Dendritic cell treated with granulocyte-macrophage colony-stimulating factor and Interleukin-4, amounts not matched to agents 40 ng/mL and 50 ng/mL, for 4 days (primary cell): ENCODE data around the gene CDKN2AIPNL.
A peak's percentile ranks its signal among the peaks of the same experiment; 100 is the strongest.
"Not testable (repeated sequence)": the region's sequence is repeated elsewhere in the genome, so short reads cannot be mapped to it uniquely, and the experiment has no call there.

ENCODE experiments used
- H3K27ac Mint-ChIP-seq: one replicate; pipeline ENCODE4 v1.8.0; 2022; ENCODE audit warnings: mild to moderate bottlenecking, mixed read lengths
- H3K27me3 Mint-ChIP-seq: one replicate; pipeline ENCODE4 v1.8.0; 2022; ENCODE audit warnings: mild to moderate bottlenecking, mixed read lengths
- H3K36me3 Mint-ChIP-seq: one replicate; pipeline ENCODE4 v1.8.0; 2022; ENCODE audit warnings: low read depth, mixed read lengths
- H3K4me1 Mint-ChIP-seq: one replicate; pipeline ENCODE4 v1.8.0; 2022; ENCODE audit warnings: low read depth, mixed read lengths
- H3K4me3 Mint-ChIP-seq: one replicate; pipeline ENCODE4 v1.8.0; 2022; ENCODE audit warnings: mild to moderate bottlenecking, moderate library complexity, mixed read lengths
- H3K9me3 Mint-ChIP-seq: one replicate; pipeline ENCODE4 v1.8.0; 2022; ENCODE audit warnings: mixed read lengths
- intact Hi-C: fragments of 100-400 bp; cut with micrococcal nuclease; formaldehyde crosslinking; loops from one replicate; pipeline ENCODE4 v1.15.0; 2022

Gene CDKN2AIPNL

DNA sequence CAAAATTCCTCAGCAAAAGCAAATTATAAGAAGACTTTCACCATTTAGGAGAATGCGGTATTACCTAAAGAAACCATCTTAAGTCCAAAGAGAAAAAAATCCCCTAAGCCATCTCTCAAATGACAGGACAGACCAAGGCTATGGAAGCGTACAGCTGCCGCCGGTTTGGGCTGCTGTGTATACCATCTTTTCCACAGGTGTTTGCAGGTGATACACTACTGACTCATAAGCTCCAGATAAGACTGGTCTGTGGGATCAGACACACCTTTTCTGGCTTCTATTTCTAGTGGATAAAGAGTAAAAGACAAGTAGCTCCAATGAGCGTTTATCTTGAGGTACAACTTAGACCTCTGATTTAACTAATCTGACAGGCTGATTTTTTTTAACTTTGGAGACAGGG, 7.7 kb downstream of the CDKN2AIPNL start:
- Mint-ChIP-seq H3K36me3 (peaks cover 52% of the 10 kb centered on the region), H3K27me3 (no peaks in the 10 kb centered on the region), H3K27ac (no peak overlapping the region), H3K4me3 (no peak overlapping the region), H3K4me1 (no peaks in the 10 kb centered on the region), H3K9me3 (no peaks in the 10 kb centered on the region)
- intact Hi-C loops: no loop called here

DNA sequence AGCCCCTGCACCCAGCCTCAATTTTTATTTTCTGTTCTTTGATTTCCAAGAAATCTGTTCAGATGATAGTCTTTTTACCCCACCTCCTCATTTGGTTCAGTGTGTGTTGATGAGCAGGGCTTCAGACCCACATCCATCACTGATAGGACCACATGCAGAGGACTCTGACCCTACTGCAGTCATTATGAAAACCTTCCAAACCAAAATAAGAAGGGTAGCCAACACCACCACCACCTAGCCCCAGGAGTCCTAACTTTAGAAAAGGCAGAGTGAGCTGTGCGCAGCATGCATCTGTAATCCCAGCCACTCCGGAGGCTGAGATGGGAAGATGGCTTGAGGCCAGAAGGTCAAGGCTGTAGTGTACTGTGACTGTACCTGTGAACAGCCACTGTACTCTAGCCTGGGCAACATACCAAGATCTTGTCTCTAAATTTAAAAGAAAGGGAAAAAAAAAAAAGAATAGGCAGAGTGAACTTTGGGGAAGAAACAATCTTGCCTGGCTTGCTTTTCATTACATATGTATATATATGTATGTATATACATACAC, 13.0 kb downstream of the CDKN2AIPNL start:
- H3K27me3 Mint-ChIP-seq: no peaks in the 10 kb centered on the region
- H3K4me1 Mint-ChIP-seq: no peaks in the 10 kb centered on the region
- H3K9me3 Mint-ChIP-seq: no peaks in the 10 kb centered on the region
- no peak overlapping the region for H3K4me3 Mint-ChIP-seq
- peaks cover 60% of the 10 kb centered on the region for H3K36me3 Mint-ChIP-seq
- intact Hi-C loops: loop anchor here (10.0 kb wide), 1 partner anchor 186 kb away; no protein-coding TSS in a partner anchor
- H3K27ac Mint-ChIP-seq: no peak overlapping the region

DNA sequence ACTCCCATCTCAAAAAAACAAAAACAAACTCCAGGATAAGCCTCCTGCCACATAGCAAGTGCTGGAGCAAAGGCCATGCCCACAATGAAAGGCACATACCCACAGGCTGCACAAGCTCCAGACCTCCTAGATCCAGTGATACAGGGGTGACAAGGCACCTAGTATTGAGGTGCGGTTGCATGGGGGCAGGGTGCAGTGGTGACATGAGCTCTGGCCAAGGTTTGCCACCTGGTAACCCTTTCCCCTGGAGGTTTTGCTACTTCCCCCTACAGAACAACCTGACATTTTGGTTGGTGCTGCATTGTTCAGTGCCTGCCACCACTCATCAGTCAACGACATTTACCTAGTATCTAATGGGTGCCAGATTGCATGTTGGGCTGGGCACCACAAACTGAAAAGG, 14.5 kb downstream of the CDKN2AIPNL start:
- intact Hi-C loops: loop anchor here (10.0 kb wide), 1 partner anchor 188 kb away; no protein-coding TSS in a partner anchor
- Mint-ChIP-seq H3K36me3 (peaks cover 72% of the 10 kb centered on the region), H3K4me3 (no peak overlapping the region), H3K4me1 (no peaks in the 10 kb centered on the region), H3K9me3 (no peaks in the 10 kb centered on the region), H3K27ac (no peak overlapping the region), H3K27me3 (no peaks in the 10 kb centered on the region)

DNA sequence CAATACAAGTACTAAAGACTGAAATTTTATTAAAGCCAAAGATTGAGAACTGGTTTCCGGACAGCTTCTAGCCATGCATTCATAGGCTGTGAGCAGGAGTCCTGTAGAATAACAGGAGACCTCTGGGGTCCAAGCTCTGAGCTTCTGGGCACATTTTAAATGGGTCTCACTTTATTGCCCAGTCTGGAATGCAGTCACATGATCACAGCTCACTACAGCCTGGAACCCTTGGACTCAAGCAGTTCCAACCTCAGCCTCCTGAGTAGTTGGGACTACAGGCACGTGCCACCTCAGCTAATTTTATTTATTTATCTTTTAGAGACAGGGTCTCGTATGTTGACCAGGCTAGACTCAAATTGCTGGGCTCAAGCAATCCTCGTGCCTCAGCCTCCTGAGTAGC, 15.4 kb downstream of the CDKN2AIPNL start:
- peaks cover 73% of the 10 kb centered on the region for H3K36me3 Mint-ChIP-seq
- H3K4me1 Mint-ChIP-seq: no peaks in the 10 kb centered on the region
- no peaks in the 10 kb centered on the region for H3K9me3 Mint-ChIP-seq
- intact Hi-C loops: loop anchor here (10.0 kb wide), 1 partner anchor 189 kb away; no protein-coding TSS in a partner anchor
- H3K27me3 Mint-ChIP-seq: no peaks in the 10 kb centered on the region
- H3K4me3 Mint-ChIP-seq: no peak overlapping the region
- H3K27ac Mint-ChIP-seq: no peak overlapping the region

DNA sequence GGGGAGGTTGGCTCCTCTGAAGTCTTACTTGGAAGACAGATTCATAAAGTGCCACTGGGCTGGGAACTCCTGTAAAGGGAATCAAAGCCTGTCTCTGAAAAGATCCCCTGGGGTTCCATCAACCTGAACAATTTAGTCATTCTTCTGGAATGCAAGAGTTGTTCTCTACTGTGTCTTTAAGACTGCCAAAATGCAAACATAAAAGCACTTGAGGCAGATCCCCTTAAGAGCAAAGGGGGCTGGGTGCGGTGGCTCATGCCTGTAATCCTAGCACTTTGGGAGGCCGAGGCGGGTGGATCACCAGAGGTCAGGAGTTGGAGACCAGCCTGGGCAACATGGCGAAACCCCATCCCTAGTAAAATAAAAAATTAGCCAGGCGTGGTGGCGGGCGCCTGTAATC, 16.7 kb downstream of the CDKN2AIPNL start:
- intact Hi-C loops: loop anchor here (10.0 kb wide), 1 partner anchor 190 kb away; no protein-coding TSS in a partner anchor
- no peaks in the 10 kb centered on the region for H3K27me3 Mint-ChIP-seq
- no peak overlapping the region for H3K4me3 Mint-ChIP-seq
- peaks cover 86% of the 10 kb centered on the region for H3K36me3 Mint-ChIP-seq
- H3K4me1 Mint-ChIP-seq: no peaks in the 10 kb centered on the region
- no peak overlapping the region for H3K27ac Mint-ChIP-seq
- no peaks in the 10 kb centered on the region for H3K9me3 Mint-ChIP-seq

DNA sequence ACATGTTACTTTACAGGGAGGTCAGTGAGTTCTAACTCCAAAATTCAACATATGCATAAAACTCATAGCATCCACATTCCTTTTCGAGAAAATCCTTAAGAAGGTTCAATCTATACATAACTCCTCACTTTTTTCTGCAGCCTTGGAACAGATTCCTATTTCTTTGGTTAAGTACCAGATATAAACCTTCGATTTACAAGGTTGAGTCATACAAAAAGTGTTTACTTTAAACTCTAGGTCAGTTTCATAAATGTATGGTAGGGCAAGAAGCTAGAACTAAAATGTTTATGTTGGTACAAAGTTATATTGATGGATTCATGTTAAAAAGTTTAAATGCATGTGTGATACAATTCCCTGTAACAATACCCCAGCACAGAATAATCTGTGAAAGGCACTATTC, 19.4 kb downstream of the CDKN2AIPNL start:
- intact Hi-C loops: loop anchor here (10.0 kb wide), 1 partner anchor 192 kb away; no protein-coding TSS in a partner anchor
- H3K4me3 Mint-ChIP-seq: no peak overlapping the region
- H3K4me1 Mint-ChIP-seq: no peaks in the 10 kb centered on the region
- H3K9me3 Mint-ChIP-seq: no peaks in the 10 kb centered on the region
- H3K27ac Mint-ChIP-seq: no peak overlapping the region
- H3K36me3 Mint-ChIP-seq: peaks cover 91% of the 10 kb centered on the region
- no peaks in the 10 kb centered on the region for H3K27me3 Mint-ChIP-seq

DNA sequence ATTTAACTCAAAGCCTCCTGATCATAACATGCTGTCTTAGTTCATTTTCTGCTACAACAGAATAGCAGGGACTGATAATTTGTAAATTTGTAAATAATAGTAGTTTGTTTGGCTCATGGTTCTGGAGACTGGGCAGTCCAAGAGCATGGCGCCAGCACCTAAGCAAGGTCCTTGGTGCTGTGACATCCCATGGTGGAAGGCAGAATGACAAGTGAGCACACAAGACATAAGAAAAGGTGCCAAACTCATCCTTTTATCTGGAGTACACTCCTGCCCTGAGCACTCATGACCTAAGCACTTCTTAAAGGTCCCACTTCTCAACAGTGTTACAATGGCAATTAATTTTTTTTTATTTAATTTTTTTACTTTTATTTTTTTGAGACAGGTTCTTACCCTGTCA, 24.2 kb downstream of the CDKN2AIPNL start:
- Mint-ChIP-seq H3K27me3 (no peaks in the 10 kb centered on the region), H3K4me3 (no peak overlapping the region), H3K4me1 (no peaks in the 10 kb centered on the region), H3K9me3 (no peaks in the 10 kb centered on the region), H3K36me3 (peaks cover 100% of the 10 kb centered on the region), H3K27ac (no peak overlapping the region)
- intact Hi-C loops: loop anchor here (10.0 kb wide), 1 partner anchor 83 kb away; no protein-coding TSS in a partner anchor

DNA sequence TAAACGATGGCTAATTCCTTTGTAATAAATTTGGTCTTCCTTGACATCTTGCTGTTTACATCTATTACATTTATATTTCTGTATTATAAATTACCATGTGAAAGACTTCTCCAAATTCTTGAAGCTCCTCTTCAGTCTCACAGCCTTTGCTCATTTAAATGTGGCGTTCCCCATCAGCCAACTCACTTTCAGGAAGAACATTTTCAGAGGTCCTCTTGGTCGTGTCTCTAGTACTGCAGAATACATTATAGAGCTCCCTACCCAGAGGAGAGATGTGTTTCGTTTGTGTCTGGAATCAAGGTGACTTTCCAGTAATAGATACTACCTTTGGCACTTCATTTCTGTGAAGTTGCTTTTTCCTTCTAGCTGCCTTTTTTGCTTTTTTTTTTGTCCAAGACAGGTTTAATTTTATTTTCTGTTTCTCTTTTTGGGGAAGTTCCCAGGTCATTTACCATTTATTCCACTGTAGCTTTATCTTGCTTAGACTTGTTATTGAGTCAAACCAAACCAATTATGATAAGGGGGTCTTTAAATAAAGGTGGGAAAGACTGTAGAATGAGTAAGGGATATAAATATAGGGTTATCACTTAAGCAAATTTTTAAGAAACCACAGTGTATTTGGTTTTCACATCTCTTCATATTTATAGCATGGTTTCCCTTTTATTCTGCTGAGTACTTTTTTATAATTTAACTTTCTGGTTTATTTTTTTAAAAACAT, 27.5 kb downstream of the CDKN2AIPNL start:
- Mint-ChIP-seq H3K9me3 (no peaks in the 10 kb centered on the region), H3K27me3 (no peaks in the 10 kb centered on the region), H3K36me3 (peaks cover 100% of the 10 kb centered on the region), H3K4me3 (no peak overlapping the region), H3K4me1 (no peaks in the 10 kb centered on the region), H3K27ac (no peak overlapping the region)
- intact Hi-C loops: loop anchor here (10.0 kb wide), 1 partner anchor 79 kb away; no protein-coding TSS in a partner anchor

DNA sequence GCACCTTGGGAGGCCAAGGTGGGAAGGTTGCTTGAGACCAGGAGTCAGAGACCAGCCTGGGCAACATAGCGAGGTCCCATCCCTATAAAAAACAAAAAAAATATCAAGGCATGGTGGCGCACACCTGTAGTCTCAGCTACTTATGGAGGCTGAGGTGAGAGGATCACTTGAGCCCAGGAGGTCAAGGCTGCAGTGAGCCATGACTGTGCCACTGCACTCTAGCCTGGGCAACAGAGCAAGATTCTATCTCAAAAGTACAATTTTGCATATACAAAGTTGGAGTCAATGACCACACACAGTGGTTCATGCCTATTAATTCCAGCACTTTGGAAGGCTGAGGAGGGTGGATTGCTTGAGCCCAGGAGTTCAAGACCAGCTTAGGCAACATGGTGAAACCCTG, 29.5 kb downstream of the CDKN2AIPNL start:
- not testable (repeated sequence) for H3K4me3 Mint-ChIP-seq, H3K4me1 Mint-ChIP-seq
- peaks cover 100% of the 10 kb centered on the region for H3K36me3 Mint-ChIP-seq

DNA sequence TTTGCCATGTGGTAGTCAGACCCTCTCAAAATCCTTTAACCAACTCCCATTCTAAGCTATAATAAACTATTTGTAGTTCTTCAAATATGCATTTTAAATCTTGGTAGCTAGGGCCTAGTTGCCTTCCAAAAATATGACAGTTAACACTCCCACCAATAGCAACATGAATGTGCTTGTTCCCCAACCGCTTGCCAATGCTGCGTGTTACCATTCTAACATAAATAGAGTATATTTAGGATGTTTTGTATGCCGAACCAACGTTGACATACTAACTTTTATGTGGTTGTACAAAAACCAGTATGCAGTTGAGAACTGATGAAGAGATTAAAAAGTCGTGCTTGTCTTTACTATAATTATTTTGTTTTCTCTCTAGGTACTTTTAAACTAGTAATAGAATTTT, 31.3 kb downstream of the CDKN2AIPNL start:
- Mint-ChIP-seq H3K36me3 (peaks cover 96% of the 10 kb centered on the region), H3K4me3 (no peak overlapping the region), H3K9me3 (no peaks in the 10 kb centered on the region), H3K27me3 (no peaks in the 10 kb centered on the region), H3K27ac (no peak overlapping the region), H3K4me1 (peaks cover 4% of the 10 kb centered on the region)
- intact Hi-C loops: loop anchor here (10.0 kb wide), 1 partner anchor 76 kb away; no protein-coding TSS in a partner anchor

More for the DNA sequence above, 29.5 kb downstream of the CDKN2AIPNL start:
- intact Hi-C loops: loop anchor here (10.0 kb wide), 1 partner anchor 77 kb away; no protein-coding TSS in a partner anchor
- H3K9me3 Mint-ChIP-seq, H3K27ac Mint-ChIP-seq, H3K27me3 Mint-ChIP-seq: not testable (repeated sequence)

DNA sequence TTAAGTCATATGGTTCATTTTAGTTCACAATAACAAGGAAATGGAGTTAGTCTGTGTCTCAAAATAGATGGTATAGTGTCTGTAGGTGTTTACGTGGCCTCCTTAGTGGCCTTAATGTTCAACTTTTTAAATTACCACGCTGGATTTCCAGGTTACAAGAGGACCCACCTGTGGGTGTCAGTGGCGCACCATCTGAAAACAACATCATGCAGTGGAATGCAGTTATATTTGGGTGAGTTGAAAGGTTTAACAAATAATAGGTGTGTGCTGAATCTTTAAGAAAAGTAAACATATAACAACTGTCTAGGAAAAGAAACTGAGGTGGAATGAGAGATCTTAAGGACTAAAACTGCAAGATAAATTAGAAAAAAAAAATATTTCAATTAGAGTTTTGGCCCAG, 37.4 kb downstream of the CDKN2AIPNL start:
- H3K36me3 Mint-ChIP-seq: peaks cover 63% of the 10 kb centered on the region

DNA sequence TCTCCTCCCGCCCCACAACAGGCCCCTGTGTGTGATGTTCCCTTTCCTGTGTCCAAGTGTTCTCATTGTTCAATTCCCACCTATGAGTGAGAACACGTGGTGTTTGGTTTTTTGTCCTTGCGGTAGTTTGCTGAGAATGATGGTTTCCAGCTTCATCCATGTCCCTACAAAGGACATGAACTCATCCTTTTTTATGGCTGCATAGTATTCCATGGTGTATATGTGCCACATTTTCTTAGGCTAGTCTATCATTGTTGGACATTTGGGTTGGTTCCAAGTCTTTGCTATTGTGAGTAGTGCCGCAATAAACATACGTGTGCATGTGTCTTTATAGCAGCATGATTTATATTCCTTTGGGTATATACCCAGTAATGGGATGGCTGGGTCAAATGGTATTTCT, 38.0 kb downstream of the CDKN2AIPNL start:
- H3K27me3 Mint-ChIP-seq, H3K9me3 Mint-ChIP-seq, intact Hi-C loops, H3K27ac Mint-ChIP-seq: not testable (repeated sequence)
- H3K4me1 Mint-ChIP-seq: peaks cover 41% of the 10 kb centered on the region
- peaks cover 57% of the 10 kb centered on the region for H3K36me3 Mint-ChIP-seq
- peak overlapping the region; percentile 13 for H3K4me3 Mint-ChIP-seq

More for the DNA sequence above, 37.4 kb downstream of the CDKN2AIPNL start:
- peaks cover 41% of the 10 kb centered on the region for H3K4me1 Mint-ChIP-seq
- H3K27me3 Mint-ChIP-seq: no peaks in the 10 kb centered on the region
- intact Hi-C loops: no loop called here
- H3K4me3 Mint-ChIP-seq: no peak overlapping the region
- no peaks in the 10 kb centered on the region for H3K9me3 Mint-ChIP-seq
- H3K27ac Mint-ChIP-seq: no peak overlapping the region

DNA sequence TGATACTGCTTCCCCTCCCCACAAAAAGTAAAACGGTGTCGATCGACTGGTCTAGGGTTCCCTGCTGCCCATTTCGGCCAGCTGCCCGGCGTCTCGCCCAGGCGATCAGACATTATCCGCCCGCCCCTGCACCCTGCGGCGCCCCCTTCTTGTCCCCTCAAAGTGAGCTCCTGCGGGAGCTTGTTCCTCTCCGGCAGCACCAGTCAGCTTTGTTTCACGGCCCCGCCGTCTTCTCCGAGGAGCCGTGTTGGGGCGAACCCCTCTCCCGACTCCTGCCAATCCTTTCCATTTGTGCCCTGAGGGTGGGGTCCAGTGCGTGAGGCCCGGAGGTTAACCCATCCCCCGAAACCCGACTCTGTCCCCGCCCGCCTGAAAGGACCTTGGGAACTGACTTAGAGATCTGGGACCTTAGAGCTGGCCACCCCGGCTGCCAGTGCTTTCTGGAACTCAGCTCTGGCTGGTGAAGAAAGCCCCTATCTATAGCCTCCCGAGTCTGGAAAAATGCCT, 39.8 kb downstream of the CDKN2AIPNL start:
- Mint-ChIP-seq H3K27me3 (no peaks in the 10 kb centered on the region), H3K36me3 (peaks cover 57% of the 10 kb centered on the region), H3K9me3 (no peaks in the 10 kb centered on the region), H3K27ac (peak overlapping the region; percentile 96), H3K4me3 (peak overlapping the region; percentile 95), H3K4me1 (peaks cover 47% of the 10 kb centered on the region)
- intact Hi-C loops: loop anchor here (2.0 kb wide), 1 partner anchor 195 kb away; the partner anchor contains the start of gene SKP1
